Activated CD8-positive, alpha-beta memory T cell treated with anti-CD3 and anti-CD28 coated beads, Interleukin-2, amount 50 U/mL, for 24 hours (primary cell): ENCODE data around the gene MARK1.

Experiments used
- DNase-seq: peaks from one replicate; pipeline ENCODE4 v3.0.0-alpha.2; 2020; ENCODE audit errors: extremely low read depth

MARK1 gene

DNA sequence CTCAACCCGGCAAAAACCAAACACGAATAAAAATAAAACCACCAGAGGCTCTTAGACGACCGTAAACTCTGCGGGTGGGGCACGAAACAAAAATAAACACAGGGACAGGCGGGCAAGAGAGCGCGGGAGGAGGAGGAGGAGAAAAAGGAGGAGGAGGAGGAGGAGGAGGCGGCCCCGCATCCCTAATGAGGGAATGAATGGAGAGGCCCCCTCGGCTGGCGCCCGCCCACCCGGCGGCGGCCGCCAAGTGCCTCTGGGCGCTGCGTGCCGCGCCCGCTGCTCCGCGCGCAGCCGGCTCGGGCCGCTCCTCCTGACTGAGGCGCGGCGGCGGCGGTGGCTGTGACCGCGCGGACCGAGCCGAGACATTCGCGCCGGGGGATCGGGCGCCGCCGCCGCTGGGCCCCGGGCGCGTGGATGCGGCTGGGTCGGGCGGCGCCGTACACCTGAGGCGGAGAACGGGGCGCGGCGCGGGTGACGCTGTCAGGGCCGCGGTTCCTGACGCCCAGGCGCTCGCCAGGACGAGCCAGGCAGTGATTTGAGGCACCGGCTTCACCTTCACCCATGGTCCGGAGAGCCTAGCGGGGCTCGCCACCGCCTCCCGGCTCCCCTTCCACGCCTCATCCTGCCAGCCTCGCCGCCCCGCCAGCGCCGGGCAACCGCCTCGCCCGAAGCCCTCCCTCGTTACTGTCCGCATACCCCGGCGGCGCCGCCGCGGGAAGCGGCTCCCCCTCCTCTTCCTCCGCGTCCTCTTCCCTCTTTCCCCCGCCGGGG, at the start of gene MARK1:
TSS of gene MARK1 (plus strand) at position 229 of the 771 bp plus-strand sequence. CDS start 687 bp downstream, outside the sequence.
- DNase-seq, result no peak

DNA sequence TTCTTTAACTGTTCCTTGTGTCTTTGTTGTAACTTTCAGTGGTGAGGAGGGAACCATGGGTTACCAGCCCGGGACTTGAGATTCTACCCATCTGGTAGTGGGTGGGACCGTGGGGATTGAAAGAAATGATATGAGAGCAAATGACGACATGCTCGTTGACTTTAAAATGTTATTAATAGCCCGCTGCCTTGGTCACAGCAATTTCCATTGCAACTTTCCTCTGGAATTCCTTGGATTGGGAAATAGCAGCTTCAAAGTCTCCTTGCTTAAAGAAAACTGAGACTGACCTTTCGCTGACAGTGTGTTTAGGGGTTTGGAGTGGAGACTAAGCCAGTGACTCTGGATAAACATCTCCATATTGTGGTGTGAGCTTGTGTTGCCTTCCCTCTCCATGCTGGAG, 44.2 kb upstream of the MARK1 start:
- no peak for DNase-seq

DNA sequence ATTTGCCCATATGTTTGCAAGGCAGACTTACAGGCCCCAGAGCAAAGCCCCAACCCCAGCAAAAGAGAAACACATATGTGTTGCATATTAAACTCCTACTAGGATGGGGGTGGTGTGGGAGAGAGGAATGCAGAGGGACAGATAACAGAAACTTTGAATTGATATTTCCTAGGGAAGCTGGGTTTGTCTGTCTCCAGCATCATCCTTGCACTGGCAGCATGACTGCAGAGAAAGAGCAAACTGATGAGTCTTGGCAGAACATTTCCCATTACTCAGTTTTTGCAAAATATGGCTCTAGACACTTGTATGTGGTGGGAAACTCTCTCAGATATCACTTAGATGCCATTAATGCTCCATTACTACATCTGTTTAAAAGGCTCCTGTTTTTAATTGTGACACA, 43.8 kb upstream of the MARK1 start:
- no peak for DNase-seq

DNA sequence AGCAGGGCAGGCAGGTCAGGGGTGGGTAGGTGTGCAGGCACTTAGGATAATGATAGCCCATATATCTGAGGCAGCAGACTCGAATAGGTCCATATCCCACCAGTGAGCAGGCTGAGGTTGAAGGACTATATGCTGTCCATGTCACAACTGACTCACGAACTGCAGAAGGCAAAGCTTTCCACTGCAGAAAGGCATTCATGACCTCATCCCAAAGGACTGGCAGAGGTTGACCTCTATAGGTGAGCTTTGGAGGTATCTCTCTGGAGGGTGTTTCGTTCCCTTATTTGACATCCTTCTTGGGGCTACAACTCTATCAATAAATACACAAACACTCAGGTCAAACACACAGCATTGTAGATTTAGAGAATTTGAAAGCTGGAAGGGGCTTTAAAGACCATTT, 42.8 kb upstream of the MARK1 start:
- DNase-seq, result no peak

DNA sequence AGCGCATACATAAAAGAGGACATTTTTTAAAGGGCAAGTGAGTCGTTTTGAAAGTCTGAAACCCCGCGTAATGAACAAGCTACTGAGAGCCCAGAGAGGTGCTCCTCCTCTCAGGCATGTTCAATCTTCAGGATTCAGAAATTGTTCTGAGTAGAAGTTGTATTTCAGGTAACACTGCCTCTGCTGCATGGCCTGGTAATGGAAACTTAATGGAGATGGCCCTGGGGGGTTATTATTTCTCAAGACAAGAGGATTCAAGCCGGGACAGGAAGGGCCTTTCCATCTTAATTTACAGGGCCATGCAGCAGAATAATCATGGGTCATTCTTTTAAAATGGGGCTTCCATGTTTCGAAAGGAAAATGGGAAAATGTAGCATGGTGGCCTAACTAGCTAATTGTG, 42.1 kb upstream of the MARK1 start:
- no peak for DNase-seq

DNA sequence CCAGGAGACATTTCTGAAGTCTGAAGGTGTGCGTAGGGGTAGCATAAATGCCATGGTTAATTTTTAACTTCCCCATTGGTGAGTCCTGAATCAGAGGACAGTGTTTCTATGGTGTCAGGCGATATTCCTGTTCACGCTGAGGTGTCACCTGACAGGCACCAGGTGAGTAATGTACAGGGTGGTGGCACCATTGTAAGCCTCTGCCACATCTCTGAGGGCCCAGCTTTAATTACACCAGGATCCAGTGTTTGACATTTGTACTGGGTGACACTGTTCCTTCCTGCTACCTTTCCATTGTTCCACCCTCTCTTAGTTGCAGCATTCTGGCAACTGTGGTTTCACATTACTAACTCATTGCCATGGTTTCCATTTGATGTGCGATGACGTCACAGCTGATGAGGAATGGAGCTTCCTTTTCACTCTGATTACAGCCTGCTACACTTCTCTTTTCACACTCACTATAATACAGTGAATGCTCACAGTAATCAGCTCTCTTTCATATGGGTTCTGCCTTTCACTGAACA, 40.6 kb upstream of the MARK1 start:
- no peak for DNase-seq

DNA sequence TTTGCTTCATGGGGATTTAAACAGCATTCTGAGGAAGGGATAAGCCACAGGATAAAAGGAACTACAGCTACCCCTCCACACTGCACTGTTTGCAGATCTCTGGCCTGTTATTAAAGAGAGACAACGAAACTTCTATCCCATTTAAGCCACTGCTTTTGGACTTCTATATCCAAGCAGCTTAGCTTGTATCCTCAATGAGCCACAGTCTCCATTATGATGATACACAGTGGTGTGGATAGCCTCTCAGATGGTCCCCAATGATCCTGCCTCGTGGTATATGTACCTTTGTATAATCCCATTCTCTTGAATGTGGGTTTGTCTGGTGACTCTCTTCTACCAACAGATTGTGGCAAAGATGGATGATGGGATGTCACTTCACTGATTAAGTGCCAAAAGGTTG, 36.0 kb upstream of the MARK1 start:
- no peak for DNase-seq

DNA sequence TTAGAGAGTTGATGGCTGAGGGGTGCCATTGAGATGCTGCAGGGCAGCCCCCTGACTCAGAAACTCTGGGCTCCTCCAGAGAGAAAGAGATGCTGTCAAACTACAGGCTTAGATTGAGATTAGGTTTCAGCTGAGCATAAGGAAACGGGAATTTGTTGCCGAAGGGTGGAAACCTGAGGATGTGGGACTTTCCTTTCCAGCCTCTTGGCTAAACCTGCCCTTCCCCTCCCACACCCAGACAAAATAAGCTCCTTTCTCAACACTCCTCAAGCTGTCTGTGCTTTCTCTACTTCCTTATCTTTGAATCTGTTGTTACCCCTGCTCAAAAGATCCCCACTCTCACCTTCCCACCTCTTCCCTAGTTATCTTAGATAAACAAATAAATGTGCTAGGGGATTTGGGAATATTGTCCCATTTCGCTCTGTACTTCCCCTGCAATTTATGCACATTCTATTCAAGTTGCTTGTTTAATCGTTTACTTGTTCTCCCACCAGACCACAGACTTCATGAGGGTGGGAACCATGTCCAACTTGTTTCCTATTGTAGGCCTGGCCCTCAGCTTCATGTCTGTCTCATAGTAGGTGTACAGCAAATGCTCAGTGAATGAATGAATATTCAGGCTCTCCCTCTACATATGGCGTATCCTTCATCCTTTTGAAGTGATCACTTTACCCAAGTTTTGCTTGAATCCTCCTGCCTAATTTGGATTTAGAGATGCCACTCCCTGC, 30.6 kb upstream of the MARK1 start:
- DNase-seq, result no peak

DNA sequence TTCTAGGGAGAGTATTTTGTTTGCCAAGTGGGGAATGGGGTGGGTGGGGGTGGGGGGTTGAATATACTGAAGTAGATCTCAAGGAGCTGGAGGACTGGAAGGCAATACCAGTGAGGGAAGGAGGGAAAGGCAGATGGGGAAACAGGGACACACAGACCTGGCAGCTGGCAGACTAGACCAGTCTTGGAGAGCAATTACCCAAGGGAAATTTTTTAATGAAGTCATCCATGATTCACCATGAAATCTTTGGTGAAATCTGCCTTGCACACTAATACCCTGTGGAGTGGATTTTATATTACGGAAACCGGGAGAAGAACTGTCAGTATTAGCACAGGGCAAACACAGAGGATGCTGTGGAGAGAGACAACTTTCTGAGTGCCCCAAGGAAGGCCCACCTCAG, 29.7 kb upstream of the MARK1 start:
- DNase-seq, result no peak

DNA sequence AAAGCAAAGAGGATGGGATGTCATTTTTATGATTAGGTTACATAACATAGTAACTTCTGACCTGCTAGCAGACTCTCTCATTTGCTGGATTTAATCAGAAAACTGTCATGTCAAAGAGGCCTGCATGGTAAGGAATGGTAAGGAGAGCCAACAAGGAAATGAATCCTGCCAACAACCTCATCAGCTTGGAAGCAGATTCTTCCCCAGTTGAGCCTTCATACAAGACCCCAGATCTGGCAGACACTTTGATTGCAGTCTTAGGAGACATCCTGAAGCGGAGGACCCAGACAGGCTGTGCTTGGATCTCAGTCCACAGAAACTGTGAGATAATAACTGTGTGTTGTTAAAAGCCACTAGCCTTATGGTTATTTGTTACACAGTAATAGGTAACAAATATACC, 27.6 kb upstream of the MARK1 start:
- DNase-seq, result no peak

DNA sequence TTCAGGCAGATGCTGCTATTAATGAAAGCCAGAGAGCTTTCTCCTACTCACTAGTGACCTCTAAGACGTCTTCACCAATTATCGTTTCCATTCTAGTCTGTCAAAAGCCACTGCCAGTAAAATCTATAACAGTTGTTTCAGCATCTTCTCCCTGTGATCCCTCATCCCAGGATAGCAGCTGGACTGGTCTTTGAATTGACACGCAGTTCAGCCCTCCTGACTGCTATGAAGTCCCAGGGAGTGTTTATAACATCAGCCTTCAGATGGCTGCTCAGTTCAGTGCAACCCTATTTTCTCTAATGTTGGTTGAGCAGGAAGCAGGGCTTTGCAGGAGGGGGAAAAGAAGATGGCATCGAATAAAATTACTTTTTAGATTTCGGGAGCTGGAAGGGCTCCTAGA, 23.6 kb upstream of the MARK1 start:
- no peak for DNase-seq

DNA sequence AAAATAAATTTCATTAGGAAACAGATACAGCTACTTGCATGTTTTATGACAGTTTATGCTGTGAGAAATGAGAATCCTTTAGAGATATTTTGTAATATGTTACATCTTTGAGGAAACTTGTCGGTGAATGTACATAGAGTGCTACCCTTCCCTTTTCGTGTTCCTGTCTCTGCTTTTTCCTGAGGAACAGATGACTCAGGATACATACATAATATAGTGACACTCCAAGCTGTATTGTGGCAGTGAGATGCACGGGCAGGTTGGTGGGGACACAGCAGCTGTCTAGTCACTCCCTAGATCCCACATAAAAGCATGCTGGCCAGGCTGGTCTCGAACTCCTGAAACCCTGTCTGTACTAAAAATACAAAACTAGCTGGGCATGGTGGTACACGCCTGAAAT, 20.9 kb upstream of the MARK1 start:
- no peak for DNase-seq

DNA sequence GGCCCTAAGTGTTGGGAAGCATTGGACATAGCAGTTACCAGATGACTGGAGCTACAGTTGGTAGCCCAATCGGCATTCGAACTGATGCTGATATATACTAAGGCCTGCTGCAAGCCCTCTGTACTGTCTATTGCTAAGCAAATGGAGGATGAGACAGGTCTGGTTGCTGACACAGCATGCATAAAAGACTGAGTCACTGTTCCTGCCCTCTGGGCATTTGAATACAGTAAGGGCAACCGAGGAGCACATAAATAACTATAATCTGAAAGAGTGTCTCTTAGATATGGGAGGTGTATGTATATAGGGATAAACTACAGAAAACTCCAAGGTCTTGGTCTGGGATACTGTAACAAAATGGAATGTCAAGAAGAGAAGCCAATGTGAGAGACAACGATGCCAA, 16.8 kb upstream of the MARK1 start:
- no peak for DNase-seq

DNA sequence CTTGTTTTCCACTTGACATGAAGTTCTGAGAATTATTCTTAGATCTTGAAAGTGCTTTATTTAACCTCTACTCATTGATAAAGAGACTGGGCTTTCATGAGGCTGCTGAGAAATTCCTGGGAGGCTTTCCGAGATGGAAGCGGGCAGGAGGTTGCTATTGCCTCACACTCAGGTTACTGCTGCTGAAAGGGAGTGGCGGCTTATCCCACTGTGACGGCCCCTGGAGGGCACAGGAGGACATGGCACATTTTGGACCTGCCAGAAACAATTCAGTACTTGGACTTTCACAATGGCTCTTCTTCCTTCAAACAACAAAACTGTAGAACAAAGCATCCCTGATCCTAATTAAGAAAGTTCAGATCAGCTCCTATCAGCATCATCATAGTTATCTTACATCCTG, 16.2 kb upstream of the MARK1 start:
- DNase-seq, result no peak

DNA sequence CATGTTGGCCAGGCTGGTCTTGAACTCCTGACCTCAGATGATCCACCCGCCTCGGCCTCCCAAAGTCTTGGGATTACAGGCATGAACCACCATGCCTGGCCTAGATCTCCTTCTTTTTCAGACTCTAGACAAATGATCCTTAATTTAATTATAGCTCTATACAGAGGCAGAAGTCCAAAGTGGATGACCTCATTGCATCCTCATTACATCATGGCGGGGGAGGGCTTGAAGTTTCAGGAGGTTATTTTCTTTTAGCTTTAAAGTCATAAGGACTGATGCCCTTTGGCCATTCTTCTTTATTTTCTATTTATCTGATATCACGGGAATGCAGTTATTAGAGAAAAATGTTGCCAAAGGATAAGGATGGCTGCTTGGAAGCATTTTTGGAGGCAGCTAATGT, 14.1 kb upstream of the MARK1 start:
- DNase-seq, result no peak

DNA sequence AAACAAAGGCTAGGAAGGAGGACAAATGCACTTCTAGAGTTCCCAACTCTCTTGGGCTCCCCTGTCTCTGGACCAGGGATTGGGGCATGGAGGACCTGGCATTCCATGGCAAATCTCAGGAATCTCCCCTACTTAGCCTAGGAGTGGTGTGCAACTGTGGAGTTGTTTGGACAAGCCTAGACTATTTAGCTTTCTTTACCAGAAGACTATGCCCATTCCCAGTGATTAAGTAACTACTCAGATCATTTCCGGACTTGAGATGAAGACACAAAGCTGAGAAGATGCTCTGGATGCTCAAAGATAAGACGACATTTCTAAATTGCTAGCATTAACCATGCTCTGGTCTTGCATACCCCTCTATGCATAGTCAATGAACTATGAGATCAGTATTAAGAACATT, 13.7 kb upstream of the MARK1 start:
- no peak for DNase-seq

DNA sequence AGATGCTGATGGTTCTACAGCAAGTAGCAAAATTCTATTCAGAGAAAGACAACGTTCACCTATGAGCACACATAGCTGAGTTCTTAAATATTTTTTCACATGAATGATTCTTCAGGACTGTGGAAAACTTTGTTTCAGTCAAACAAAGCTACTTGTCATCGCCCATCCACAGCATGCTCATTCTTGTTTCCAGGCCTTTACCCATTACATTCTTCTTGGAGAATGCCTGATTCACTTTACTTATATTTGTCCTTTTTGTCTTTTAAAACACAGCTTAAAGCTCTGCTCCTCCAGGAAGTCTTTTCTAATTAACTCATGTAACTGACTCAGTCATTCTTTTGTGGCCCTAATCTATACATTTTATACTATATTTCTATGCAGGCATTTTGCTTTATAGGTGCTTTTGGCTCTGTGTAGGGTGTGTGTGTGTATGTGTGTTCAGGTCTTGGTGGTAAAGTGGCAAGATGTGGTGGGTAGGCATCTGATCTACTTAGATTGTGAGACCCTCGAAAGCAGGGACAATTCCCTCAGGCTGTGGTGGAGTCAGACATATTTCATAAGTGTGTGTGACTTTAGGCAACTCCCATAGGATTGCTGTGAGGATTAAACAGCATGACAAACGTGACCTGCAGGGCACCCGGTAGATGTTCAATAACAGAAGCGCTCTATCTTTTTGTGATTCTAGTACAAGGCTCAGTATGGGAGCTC, 11.8 kb upstream of the MARK1 start:
- DNase-seq, result no peak

DNA sequence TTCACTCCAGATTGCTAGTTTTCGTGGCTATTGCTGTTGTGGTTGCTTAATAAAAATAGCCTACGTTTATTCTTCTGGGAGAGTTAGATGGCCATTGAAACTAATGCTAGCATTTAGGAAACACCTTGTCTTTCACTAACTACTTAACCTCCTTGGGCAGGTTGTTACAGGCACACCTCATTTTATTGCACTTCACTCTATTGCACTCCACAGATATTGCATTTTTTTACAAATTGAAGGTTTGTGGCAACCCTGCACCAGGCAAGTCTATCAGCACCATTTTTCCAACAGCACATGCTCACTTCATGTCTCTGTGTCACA, 11.3 kb upstream of the MARK1 start:
- DNase-seq, result no peak

DNA sequence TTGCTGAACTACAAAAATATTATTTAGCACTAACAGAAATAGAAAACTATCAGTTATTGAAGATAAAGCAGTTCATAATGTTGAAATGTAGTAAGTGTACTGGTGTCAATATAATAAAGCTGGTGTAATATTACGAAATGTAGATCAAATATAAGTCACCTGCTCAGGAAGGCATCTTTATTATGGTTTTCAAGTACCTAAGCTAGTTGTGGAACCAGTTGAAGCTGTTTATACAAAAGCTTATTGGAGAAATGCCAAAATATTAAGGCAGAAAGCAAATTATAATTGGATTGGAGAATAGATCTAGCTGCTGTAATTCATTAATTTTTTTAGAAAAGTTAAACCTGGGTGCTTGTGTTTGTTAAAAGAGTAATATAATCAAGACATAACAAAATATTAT, 6.2 kb upstream of the MARK1 start:
- no peak for DNase-seq

DNA sequence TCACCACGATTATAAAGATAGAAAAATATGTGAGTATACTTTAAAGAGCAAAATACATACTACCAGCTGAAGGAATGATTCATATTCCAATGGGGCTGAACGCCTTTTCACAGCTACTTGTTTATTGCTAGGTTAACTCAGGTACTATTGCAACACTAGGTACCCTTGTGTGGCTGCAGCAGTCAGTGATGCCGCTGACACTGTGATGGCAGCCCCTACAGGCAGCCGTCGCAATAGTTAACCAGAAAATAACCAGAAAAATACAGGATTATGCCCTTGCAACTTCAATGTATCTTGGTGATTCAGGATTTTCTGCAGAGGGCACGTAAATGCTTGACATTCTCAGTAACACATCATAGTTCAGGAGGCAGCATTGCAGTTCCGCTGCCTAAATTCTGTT, 1.6 kb upstream of the MARK1 start:
- no peak for DNase-seq

DNA sequence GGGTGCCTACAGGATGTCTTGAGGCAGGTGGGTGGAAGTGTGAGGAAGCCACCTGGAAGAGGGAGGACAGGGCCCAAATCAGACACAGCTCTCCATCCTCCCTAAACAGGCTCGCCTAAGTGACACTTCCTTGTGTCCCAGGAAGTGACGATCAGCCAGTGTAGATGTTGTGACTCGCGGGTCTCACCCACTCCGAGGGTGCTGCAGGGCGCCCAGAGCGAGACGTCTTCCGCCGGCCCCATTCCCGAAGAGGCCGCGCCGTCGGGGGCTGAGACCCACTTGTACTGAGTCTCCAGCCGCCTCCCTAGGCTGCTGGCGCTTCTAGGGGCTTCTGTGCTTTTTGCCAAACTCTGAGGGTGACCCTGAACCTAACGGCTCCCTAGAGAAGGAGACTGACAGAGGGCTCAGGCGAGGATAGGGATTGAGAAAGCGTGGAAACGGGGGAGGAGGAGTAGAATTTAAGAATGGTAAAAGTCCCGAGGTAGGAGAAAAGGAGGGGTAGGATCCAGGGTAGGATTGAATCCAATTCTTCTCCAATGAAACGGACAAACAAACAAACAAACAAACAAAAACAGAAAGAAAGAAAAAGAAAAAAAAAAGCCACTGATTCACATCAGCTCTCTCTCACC, 543 bp upstream of the MARK1 start:
- no peak for DNase-seq
